ENCODE measurements around the gene MYL9. TPM values are rescaled to one million over a fixed set of nuclear protein-coding genes. Genes with fewer than 3 reads are reported as not detected.
A peak's percentile ranks its signal among the peaks of the same experiment; 100 is the strongest.

The MYL9 gene
- total and polyA plus RNA-seq, 2 experiments from 2014 or later, result 579 to 1,624 TPM

DNA sequence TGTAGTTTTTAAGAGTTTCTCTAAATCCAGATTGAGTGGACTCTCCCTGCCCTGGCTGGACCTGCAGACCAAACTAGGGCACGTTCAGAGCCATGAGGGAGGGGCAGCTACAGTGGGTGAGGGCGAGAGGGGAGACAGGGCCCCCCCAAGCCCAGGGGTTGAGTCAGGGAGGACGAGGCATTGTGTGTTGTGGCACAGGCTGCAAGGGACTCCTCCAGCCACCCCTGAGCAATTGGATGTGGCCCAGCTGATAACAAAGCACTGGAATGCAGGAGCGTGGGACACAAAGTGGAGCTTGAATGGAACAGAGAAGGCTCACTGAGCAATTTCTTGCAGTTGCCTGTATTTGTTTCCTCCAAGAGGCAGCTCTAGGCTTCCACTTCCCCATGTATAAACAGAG, 43.5 kb upstream of the MYL9 start:
- Histone ChIP-seq H3K36me3 (peaks cover 15% of the 10 kb centered on the region), H3K27me3 (no peaks in the 10 kb centered on the region), H3K4me1 (ENCODE audit: low read depth) (peaks cover 18% of the 10 kb centered on the region), H3K27ac (peak overlapping the region; percentile 83), H3K9me3 (ENCODE audit: low read depth) (no peaks in the 10 kb centered on the region), H3K4me3 (no peak overlapping the region)
- TF ChIP-seq, protein P1, sequence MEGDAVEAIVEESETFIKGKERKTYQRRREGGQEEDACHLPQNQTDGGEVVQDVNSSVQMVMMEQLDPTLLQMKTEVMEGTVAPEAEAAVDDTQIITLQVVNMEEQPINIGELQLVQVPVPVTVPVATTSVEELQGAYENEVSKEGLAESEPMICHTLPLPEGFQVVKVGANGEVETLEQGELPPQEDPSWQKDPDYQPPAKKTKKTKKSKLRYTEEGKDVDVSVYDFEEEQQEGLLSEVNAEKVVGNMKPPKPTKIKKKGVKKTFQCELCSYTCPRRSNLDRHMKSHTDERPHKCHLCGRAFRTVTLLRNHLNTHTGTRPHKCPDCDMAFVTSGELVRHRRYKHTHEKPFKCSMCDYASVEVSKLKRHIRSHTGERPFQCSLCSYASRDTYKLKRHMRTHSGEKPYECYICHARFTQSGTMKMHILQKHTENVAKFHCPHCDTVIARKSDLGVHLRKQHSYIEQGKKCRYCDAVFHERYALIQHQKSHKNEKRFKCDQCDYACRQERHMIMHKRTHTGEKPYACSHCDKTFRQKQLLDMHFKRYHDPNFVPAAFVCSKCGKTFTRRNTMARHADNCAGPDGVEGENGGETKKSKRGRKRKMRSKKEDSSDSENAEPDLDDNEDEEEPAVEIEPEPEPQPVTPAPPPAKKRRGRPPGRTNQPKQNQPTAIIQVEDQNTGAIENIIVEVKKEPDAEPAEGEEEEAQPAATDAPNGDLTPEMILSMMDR (IDR thresholded peaks at IDR 0.05; ENCODE audit: low read depth, low read length), result no peak
- DNase-seq (ENCODE audit: low read depth in 1 of 2, low spot score in 1 of 2), result peak; percentile 64 to 73

DNA sequence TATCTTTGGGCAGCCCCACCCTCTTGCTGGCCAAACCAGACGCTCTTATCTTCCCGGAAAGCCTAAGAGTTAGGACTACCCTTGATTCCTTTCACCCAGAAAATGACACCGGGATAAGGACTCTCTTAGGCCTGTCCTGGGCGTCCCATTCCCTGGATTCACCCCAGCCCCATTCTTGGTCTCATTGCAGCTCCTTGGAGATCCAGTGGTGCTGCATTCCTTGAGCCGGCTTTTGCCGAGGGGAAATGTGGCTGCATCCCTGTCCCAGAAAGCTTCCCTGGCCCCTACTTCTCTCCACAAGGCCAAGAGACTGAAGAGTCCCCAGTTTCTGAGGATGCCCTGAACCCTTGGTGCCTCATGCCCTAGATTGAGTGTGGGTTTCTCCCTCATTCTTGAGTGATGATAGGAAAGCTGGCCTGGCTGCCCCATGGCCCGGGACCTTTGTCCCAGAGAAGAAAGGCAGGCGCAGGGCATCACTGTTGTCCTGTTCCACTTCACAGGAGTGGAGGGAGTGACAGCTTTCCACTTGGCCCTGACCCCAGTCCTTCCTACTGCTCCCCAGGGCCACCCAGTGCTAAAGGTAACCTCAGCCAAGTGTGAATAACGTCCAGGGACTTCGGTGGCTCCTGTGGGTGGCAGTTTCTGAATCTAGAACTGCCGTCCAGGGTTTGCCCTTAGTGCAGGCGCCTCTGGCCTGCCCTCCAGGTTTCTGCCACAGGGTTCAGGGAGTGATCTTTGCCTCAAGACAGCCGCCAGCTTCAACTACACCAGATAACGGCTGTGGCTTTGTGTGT, 42.7 kb upstream of the MYL9 start:
- TF ChIP-seq, protein P1 (IDR thresholded peaks at IDR 0.05; ENCODE audit: low read depth, low read length), result no peak
- peak in 1 of 2 donors; percentile 28 for DNase-seq (ENCODE audit: low read depth in 1 of 2, low spot score in 1 of 2)
- Histone ChIP-seq H3K36me3 (peaks cover 16% of the 10 kb centered on the region), H3K9me3 (ENCODE audit: low read depth) (no peaks in the 10 kb centered on the region), H3K4me3 (no peak overlapping the region), H3K27ac (peak overlapping the region; percentile 83), H3K4me1 (ENCODE audit: low read depth) (peaks cover 18% of the 10 kb centered on the region), H3K27me3 (no peaks in the 10 kb centered on the region)

DNA sequence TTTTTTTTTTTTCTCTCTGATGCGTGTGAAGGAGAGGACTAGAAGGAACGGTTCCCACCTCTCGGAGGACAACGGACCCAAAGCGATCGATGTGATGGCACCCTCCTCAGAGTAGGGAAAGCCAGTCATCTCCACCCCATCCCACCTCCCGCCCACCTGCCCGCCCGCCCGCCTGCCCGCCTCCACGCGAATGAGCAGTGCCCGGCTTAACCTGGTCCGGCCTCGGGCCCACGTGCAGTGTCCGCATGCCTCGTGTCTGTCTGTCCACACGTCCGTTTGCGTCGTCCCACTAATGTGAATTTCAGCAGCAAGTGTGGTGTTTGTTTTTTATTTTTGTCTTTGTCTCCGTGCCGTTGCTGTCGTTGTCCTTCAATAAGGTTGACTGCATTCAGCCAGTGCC, 42.1 kb upstream of the MYL9 start:
- H3K36me3 ChIP-seq, result peaks cover 22% of the 10 kb centered on the region
- peak overlapping the region; percentile 83 for H3K27ac ChIP-seq
- TF ChIP-seq, protein P1 (IDR thresholded peaks at IDR 0.05; ENCODE audit: low read depth, low read length), result no peak
- H3K27me3 ChIP-seq, result no peaks in the 10 kb centered on the region
- no peak overlapping the region for H3K4me3 ChIP-seq
- DNase-seq (ENCODE audit: low read depth in 1 of 2, low spot score in 1 of 2), result no peak
- H3K9me3 ChIP-seq (ENCODE audit: low read depth), result no peaks in the 10 kb centered on the region
- H3K4me1 ChIP-seq (ENCODE audit: low read depth), result peaks cover 18% of the 10 kb centered on the region

DNA sequence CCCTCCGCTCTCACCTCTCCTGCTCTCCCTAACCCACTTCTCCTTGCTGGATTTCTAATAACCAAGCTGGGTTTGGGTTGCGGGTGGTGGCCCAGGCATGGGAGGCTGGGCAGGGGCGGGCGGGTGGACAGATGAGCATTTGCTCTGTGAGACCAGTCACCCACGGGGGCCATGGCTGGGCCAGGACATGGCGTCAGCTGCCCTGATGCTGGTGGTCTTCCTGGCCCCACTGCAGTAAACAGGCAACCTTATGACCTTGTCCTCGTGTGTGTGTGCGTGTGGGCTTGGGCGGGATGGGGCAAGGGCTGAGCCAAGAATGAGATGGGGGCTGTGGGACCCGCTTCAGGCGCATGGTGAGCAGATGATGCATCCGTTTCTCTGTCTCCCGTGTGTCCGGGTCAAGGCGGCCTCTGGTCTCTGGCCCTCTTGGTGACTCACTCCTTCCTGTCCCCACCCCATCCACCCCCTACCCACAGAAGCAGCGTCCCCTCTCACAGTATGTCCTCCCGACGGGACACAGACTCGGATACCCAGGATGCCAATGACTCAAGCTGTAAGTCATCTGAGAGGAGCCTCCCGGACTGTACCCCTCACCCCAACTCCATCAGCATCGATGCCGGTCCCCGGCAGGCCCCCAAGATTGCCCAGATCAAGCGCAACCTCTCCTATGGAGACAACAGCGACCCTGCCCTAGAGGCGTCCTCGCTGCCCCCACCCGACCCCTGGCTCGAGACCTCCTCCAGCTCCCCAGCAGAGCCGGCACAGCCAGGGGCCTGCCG, 41.4 kb upstream of the MYL9 start:
- TF ChIP-seq, protein P1 (IDR thresholded peaks at IDR 0.05; ENCODE audit: low read depth, low read length), result no peak
- Histone ChIP-seq H3K36me3 (peaks cover 24% of the 10 kb centered on the region), H3K27me3 (no peaks in the 10 kb centered on the region), H3K4me3 (no peak overlapping the region), H3K9me3 (ENCODE audit: low read depth) (no peaks in the 10 kb centered on the region), H3K27ac (no peak overlapping the region), H3K4me1 (ENCODE audit: low read depth) (peaks cover 18% of the 10 kb centered on the region)
- no peak for DNase-seq (ENCODE audit: low read depth in 1 of 2, low spot score in 1 of 2)

DNA sequence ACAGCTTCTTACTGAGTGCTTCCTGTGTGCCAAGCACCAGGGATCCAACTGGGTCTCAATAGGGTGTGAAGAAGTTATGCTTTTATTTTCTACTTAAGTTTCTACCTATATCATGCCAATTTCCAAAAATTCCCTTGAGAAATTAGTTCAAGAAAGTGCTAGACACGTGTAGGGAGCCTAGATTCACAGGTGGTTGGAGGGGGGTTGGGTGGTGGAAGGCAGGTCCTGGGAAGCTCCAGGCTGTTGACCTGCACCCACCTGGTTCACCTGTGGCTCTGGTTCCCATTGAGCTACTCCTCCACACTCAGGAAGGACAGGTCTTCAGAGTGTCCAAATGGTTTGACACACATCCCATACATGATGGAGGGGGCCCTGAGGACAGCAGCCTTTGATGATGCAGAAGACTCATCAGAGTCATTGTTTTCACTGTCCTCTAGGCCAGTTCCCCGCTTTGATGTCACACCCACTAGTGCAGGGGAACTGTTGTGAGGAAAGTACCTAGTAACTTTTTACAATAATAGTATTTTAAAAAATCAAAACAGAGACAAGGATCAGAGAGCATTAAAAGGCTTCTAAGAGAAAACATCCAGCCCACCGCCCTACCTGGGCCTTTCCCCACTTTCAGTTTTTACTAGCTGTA, 39.8 kb upstream of the MYL9 start:
- peaks cover 24% of the 10 kb centered on the region for H3K36me3 ChIP-seq
- H3K27me3 ChIP-seq, result no peaks in the 10 kb centered on the region
- TF ChIP-seq, protein P1 (IDR thresholded peaks at IDR 0.05; ENCODE audit: low read depth, low read length), result no peak
- no peak for DNase-seq (ENCODE audit: low read depth in 1 of 2, low spot score in 1 of 2)
- peaks cover 18% of the 10 kb centered on the region for H3K4me1 ChIP-seq (ENCODE audit: low read depth)
- no peaks in the 10 kb centered on the region for H3K9me3 ChIP-seq (ENCODE audit: low read depth)
- no peak overlapping the region for H3K4me3 ChIP-seq
- H3K27ac ChIP-seq, result no peak overlapping the region

Measured in cardiac muscle cell (in vitro differentiated cells and primary cell).